GM19468 (cell line): ENCODE results near the gene MOB3A.
"Not testable (repeated sequence)": the region's sequence is repeated elsewhere in the genome, so short reads cannot be mapped to it uniquely, and the experiment has no call there.

Experiments
- ATAC-seq: cut with Tn5 transposase; IDR thresholded peaks from one replicate; pipeline ENCODE4 v1.9.1; 2021; ENCODE audit warnings: mild to moderate bottlenecking, moderate library complexity, moderate number of reproducible peaks; ENCODE audit not compliant: unreplicated experiment; ENCODE audit errors: extremely low read depth

MOB3A gene

GRCh38 chr19:2037651-2038255 is 58.4 kb downstream of the MOB3A start:
- ATAC-seq: no peak

GRCh38 chr19:2036424-2036823 is 59.7 kb downstream of the MOB3A start:
- no peak for ATAC-seq

GRCh38 chr19:2035590-2035991 is 60.5 kb downstream of the MOB3A start:
- no peak for ATAC-seq

DNA sequence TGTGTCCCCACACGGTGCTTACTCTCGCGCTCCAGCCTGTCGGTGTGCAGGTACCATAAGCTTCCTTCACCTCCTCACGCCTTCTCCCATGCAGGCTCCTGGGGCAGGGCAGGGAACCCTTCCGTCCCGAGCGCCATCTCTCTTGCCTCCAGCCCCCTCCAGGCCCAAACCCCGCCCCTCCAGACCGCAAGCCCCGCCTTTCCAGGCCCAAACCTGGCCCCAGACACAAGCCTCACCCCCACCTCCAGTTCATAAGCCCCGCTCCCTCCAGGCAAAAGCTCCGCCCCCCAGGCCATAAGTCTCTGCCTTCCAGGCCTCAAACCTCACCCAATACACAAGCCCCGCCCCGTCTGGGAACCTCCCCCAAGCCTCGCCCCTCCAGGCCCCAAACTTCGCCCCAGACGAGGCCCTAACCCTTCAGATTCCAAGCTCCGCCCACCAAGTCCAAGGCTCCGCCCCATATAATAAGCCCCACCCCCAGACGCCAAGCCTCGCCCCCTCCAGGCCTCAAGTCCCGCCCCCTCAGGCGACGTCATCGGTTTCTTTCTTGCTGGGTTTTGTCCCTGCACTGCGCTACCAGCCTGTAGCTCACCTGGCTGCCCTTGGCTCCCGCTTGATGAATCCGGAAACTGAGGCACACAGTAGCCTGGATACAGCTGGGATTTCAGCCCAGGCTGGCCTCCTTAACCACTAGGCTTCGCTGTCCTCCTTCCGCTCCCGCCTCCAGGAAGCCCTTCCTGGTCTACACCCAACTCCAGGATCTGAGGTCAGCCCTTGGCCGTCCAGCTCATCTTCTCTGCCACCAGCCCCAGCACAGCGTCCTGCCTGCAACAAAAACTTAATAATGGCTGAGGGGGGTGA is 61.2 kb downstream of the MOB3A start:
- ATAC-seq: no peak

- not testable (repeated sequence) for ATAC-seq
These were observed 61.9 kb downstream of the MOB3A start for GRCh38 chr19:2034253-2034652.

DNA sequence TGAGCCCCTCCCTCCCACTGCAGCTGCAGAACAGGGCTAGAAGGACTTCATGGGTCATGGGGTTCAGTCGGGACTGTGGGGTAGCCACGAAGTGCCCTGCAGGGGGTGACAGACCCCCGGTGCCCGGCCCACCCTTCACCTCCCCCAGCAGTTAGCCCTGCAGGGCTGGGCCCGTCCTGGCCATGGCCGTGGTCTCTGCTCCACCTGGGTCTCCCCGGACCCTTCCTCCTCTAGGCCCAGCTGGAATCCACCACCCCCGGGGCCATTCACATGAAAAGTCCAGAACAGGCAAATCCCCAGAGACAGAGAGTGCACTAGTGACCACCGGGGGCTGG is 62.3 kb downstream of the MOB3A start:
- ATAC-seq: no peak

- no peak for ATAC-seq
These were observed 62.9 kb downstream of the MOB3A start for GRCh38 chr19:2033115-2033824.

DNA sequence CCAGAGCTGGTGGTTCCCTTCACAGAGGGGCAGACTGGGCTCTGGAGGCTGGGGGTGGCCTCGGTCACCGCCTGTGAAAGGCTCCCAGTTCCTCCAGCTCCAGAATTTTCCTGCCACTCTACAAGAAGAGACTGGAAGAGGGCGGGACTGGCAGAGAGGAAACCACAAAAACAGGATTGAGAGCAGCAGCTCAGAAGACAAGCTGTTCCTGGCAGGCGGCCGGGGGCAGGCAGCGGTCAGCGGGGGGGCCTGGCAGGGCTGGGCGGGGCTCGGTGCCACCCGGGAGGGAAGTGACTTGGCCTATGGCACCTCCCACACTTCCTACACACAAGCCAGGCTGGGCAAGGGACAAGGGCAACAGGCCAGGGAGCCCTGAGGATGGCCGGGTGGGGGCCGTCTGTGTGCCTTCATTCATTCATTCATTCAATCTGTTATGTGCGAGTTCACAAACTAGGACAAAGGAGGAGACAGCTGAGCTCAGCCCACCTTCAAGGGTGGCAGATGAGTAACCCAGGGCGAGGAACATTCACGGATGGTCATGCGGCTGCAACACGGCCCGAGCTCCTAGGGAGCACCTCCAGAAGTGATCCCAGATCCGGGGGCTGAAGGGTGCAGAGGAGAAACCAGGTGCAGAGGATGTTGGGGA is 63.7 kb downstream of the MOB3A start:
- no peak for ATAC-seq

DNA sequence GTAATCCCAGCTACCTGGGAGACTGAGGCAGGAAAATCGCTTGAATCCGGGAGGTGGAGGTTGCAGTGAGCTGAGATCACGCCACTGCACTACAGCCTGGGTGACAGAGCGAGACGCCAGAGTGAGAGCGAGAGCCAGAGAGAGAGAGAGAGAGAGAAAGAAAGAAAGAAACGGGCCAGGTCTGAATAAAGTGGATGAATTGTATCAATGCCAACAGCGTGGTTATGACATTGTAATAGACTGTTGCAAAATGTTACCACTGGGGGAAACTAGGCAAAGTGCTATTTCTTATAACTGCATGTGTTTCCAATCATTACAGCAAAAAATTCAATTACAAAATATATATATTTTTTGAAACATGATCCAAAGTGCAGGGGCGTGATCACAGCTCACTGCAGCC is 68.8 kb downstream of the MOB3A start:
- ATAC-seq: no peak

DNA sequence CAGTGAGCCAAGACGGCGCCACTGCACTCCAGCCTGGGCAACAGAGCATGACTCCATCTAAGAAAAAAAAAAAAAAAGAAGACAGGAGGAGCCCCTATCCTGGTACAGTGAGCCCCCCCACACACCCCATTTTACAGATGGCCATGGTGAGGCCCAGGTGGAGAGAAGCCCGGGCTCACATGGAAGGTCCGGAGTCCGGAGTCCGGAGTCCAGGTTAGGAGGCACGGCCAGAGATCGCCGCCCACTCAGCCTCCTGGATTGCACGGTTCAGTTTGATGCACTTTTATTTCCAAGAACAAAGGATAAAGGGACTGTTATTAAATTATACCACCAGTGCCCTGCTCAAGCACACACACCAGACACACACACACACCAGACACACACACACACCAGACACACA is 69.4 kb downstream of the MOB3A start:
- no peak for ATAC-seq

DNA sequence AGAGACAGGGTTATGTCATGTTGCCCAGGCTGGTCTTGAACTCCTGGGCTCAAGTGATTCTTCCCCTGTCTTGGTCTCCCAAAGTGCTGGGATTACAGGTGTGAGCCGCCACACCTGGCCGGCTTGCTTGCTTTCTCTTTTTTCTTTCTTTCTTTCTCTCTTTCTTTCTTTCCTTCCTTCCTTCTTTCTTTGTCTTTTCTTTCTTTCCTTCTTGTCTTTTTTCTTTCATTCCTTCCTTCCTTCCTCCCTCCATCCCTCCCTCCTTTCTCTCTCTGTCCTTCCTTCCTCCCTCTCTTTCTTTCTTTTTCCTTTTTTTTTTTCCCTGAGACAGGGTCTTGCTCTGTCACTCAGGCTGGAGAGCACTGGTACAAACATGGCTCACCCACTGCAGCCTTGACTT is 73.8 kb downstream of the MOB3A start:
- ATAC-seq: no peak

- ATAC-seq: no peak
These were observed 74.5 kb downstream of the MOB3A start for GRCh38 chr19:2021453-2022140.
